ENCODE data around the gene COX7A2L. TPM values are rescaled to one million over a fixed set of nuclear protein-coding genes. Genes with fewer than 3 reads are reported as not detected.

COX7A2L gene
- total RNA-seq, 1 experiment from 2014 or later, result 99.5 TPM

- CTCF ChIA-PET, result no interaction called here
- DNase-seq (ENCODE audit: low spot score) (no peak), ATAC-seq (no peak)
- Mint-ChIP-seq H3K27ac (no peak overlapping the region), H3K9me3 (no peaks in the 10 kb centered on the region), H3K36me3 (peaks cover 8% of the 10 kb centered on the region), H3K27me3 (ENCODE audit: low read depth) (no peaks in the 10 kb centered on the region), H3K4me3 (no peak overlapping the region), H3K4me1 (peaks cover 2% of the 10 kb centered on the region; the same call in 1 of the 2 replicates)
- POLR2A ChIA-PET, result no interaction called here
- TF ChIP-seq ZNF219 (CRISPR knock-in tag; IDR thresholded peaks at IDR 0.05; ENCODE audit: borderline replicate concordance) (no peak), GABPB1 (CRISPR knock-in tag; IDR thresholded peaks at IDR 0.05) (no peak), SMAD4 (CRISPR knock-in tag; IDR thresholded peaks at IDR 0.05) (no peak), TEAD4 (CRISPR knock-in tag; IDR thresholded peaks at IDR 0.05) (no peak)
- TF ChIP-seq, protein P1, sequence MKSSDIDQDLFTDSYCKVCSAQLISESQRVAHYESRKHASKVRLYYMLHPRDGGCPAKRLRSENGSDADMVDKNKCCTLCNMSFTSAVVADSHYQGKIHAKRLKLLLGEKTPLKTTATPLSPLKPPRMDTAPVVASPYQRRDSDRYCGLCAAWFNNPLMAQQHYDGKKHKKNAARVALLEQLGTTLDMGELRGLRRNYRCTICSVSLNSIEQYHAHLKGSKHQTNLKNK (CRISPR knock-in tag; IDR thresholded peaks at IDR 0.05), result no peak
Measured at GRCh38 chr2:42310007-42310515, 51.0 kb downstream of the COX7A2L start.

GRCh38 chr2:42309366-42309765, 51.7 kb downstream of the COX7A2L start:
- H3K9me3 Mint-ChIP-seq, result no peaks in the 10 kb centered on the region
- ChIA-PET CTCF (no interaction called here), POLR2A (no interaction called here)
- H3K4me3 Mint-ChIP-seq, result no peak overlapping the region
- ATAC-seq (no peak), DNase-seq (ENCODE audit: low spot score) (no peak)
- TF ChIP-seq OVOL2 (CRISPR knock-in tag; IDR thresholded peaks at IDR 0.05; ENCODE audit: borderline replicate concordance) (no peak), RORB (CRISPR knock-in tag; IDR thresholded peaks at IDR 0.05) (no peak), ZNF219 (CRISPR knock-in tag; IDR thresholded peaks at IDR 0.05; ENCODE audit: borderline replicate concordance) (no peak), TEAD4 (CRISPR knock-in tag; IDR thresholded peaks at IDR 0.05) (no peak)
- H3K36me3 Mint-ChIP-seq, result peaks cover 10% of the 10 kb centered on the region
- no peak overlapping the region for H3K27ac Mint-ChIP-seq
- H3K4me1 Mint-ChIP-seq, result peaks cover 2% of the 10 kb centered on the region; the same call in 1 of the 2 replicates
- H3K27me3 Mint-ChIP-seq (ENCODE audit: low read depth), result no peaks in the 10 kb centered on the region

DNA sequence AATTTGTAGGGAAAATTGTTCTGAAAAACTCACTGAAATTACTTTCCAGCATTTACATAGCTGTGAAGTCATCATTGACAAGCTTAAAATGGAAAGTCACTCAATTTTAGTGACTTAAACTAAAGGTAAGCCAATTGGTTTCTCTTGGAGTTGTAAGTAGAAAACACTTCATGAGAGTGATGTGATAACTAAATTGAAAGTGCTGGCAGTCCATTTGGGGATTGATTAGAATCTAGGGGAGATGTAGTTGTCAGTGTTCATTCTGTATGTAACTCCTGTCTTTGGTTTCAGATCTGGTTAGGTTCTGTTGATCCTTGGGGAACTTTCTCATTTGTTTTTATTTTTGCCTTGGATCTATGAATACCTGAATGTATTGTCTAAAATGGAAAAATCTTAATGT, 53.8 kb downstream of the COX7A2L start:
- H3K36me3 Mint-ChIP-seq, result peaks cover 26% of the 10 kb centered on the region
- no peaks in the 10 kb centered on the region for H3K9me3 Mint-ChIP-seq
- ATAC-seq (no peak), DNase-seq (ENCODE audit: low spot score) (no peak)
- CTCF ChIA-PET, result no interaction called here
- no peaks in the 10 kb centered on the region for H3K27me3 Mint-ChIP-seq (ENCODE audit: low read depth)
- H3K27ac Mint-ChIP-seq, result no peak overlapping the region
- no peak for TF ChIP-seq FOXK1 (CRISPR knock-in tag; IDR thresholded peaks at IDR 0.05)
- TF ChIP-seq OVOL2 (CRISPR knock-in tag; IDR thresholded peaks at IDR 0.05; ENCODE audit: borderline replicate concordance), result no peak
- TF ChIP-seq, protein P2, sequence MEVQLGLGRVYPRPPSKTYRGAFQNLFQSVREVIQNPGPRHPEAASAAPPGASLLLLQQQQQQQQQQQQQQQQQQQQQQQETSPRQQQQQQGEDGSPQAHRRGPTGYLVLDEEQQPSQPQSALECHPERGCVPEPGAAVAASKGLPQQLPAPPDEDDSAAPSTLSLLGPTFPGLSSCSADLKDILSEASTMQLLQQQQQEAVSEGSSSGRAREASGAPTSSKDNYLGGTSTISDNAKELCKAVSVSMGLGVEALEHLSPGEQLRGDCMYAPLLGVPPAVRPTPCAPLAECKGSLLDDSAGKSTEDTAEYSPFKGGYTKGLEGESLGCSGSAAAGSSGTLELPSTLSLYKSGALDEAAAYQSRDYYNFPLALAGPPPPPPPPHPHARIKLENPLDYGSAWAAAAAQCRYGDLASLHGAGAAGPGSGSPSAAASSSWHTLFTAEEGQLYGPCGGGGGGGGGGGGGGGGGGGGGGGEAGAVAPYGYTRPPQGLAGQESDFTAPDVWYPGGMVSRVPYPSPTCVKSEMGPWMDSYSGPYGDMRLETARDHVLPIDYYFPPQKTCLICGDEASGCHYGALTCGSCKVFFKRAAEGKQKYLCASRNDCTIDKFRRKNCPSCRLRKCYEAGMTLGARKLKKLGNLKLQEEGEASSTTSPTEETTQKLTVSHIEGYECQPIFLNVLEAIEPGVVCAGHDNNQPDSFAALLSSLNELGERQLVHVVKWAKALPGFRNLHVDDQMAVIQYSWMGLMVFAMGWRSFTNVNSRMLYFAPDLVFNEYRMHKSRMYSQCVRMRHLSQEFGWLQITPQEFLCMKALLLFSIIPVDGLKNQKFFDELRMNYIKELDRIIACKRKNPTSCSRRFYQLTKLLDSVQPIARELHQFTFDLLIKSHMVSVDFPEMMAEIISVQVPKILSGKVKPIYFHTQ (CRISPR knock-in tag; IDR thresholded peaks at IDR 0.05), result no peak
- no peak for TF ChIP-seq RORB (CRISPR knock-in tag; IDR thresholded peaks at IDR 0.05)
- TF ChIP-seq, protein P3, sequence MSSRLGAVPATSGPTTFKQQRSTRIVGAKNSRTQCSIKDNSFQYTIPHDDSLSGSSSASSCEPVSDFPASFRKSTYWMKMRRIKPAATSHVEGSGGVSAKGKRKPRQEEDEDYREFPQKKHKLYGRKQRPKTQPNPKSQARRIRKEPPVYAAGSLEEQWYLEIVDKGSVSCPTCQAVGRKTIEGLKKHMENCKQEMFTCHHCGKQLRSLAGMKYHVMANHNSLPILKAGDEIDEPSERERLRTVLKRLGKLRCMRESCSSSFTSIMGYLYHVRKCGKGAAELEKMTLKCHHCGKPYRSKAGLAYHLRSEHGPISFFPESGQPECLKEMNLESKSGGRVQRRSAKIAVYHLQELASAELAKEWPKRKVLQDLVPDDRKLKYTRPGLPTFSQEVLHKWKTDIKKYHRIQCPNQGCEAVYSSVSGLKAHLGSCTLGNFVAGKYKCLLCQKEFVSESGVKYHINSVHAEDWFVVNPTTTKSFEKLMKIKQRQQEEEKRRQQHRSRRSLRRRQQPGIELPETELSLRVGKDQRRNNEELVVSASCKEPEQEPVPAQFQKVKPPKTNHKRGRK (CRISPR knock-in tag; IDR thresholded peaks at IDR 0.05; ENCODE audit: borderline replicate concordance), result no peak
- TF ChIP-seq ZBTB21 (CRISPR knock-in tag; IDR thresholded peaks at IDR 0.05; ENCODE audit: borderline replicate concordance), result no peak
- TF ChIP-seq KAT7 (CRISPR knock-in tag; IDR thresholded peaks at IDR 0.05; ENCODE audit: borderline replicate concordance), result no peak
- no peak for TF ChIP-seq PRDM15 (CRISPR knock-in tag; IDR thresholded peaks at IDR 0.05)
- POLR2A ChIA-PET, result no interaction called here
- peaks cover 2% of the 10 kb centered on the region; the same call in 1 of the 2 replicates for H3K4me1 Mint-ChIP-seq
- no peak overlapping the region for H3K4me3 Mint-ChIP-seq

Data from WTC11 (cell line).